Esophagus squamous epithelium (tissue), 5 donors: Measurements from ENCODE around the gene PCSK9. TPM values are rescaled to one million over a fixed set of nuclear protein-coding genes. Genes with fewer than 3 reads are reported as not detected.

ENCODE experiments used
- DNase-seq: peaks from one replicate; lab custom pipeline; 2025; lab: John Stamatoyannopoulos, UW
- H3K27ac ChIP-seq, 4 donors: fragments of 200-600 bp; sonication (generic); one replicate each; pipeline ENCODE4 v1.5.1; 2016 to 2019; ENCODE audit warnings: mild to moderate bottlenecking in 1 of 4
- H3K27me3 ChIP-seq, 4 donors: fragments of 200-600 bp; sonication (generic); 1 replicate in 3 of 4; 2 replicates in 1 of 4; pipeline versions ENCODE4 v1.5.1 to v1.6.0; 2017 to 2021; ENCODE audit warnings: antibody characterized with exemption in 1 of 4
- H3K36me3 ChIP-seq, 3 donors: fragments of 200-600 bp; sonication (generic); one replicate each; pipeline ENCODE4 v1.5.1; 2016 to 2019
- H3K4me1 ChIP-seq, 3 donors: fragments of 200-600 bp; sonication (generic); one replicate each; pipeline ENCODE4 v1.5.1; 2017 to 2019
- H3K4me3 ChIP-seq, 4 donors: fragments of 200-600 bp; sonication (generic); 1 replicate in 3 of 4; 2 replicates in 1 of 4; pipeline ENCODE4 v1.5.1; 2016 to 2019; ENCODE audit warnings: mild to moderate bottlenecking in 2 of 4, moderate library complexity in 1 of 4
- H3K9me3 ChIP-seq, 3 donors: fragments of 200-600 bp; sonication (generic); one replicate each; pipeline ENCODE4 v1.5.1; 2016 to 2019
- POLR2A ChIP-seq, 4 donors: fragments of 450-650 bp; IDR thresholded peaks; one replicate each; pipeline ENCODE4 v1.6.1; 2017; ENCODE audit warnings: antibody characterized with exemption in 4 of 4, mild to moderate bottlenecking in 4 of 4, moderate library complexity in 3 of 4
- WGBS, 2 donors: methylation state at CpG; one replicate each; pipeline ENCODE4 v1.1.5; 2018; 5-methylcytosine and 5-hydroxymethylcytosine counted together
- intact Hi-C: fragments of 100-400 bp; cut with DNase I; formaldehyde crosslinking; loops from one replicate; pipeline ENCODE4 v1.15.0; 2022
- total RNA-seq, 4 donors: library from RNA; depleted of rRNA; stranded (reverse); fragments of >200 nt; gene quantifications; one replicate each; pipeline ENCODE4 v1.1.0, GENCODE V29; 2016
- TF ChIP-seq, protein P1 (sequence below), 6 experiments: fragments of 450-650 bp in 4 of 6; fragments of 200-600 bp in 2 of 6; sonication (generic) in 2 of 6; IDR thresholded peaks; one replicate each; pipeline ENCODE4 v1.5.1; 2016 to 2019; ENCODE audit warnings: antibody characterized with exemption in 6 of 6, mild to moderate bottlenecking in 4 of 6, moderate library complexity in 4 of 6
- donor health status: DM: yes; HTN: yes; CAD: no.

PCSK9 gene
- total RNA-seq, 4 donors from 2014 or later, result 6.5 to 21.4 (median 7.0) TPM

DNA sequence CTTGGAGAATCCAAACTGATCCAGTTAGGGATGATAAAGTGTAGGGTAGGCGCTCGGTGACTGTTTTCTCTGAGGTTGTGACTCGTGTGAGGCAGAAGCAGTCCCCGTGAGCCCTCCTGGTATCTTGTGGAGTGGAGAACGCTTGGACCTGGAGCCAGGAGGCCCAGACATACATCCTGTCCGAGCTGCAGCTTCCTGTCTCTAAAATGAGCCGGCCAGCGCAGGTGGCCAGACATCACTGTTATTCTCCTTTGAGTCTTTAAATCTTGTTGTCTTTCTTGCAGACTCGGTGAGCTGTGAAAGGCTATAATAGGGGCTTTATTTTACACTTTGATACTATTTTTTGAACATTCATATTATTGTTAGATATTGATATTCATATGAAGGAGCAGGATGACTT lies 12.3 kb downstream of the PCSK9 start:
- Histone ChIP-seq H3K9me3 (no peaks in the 10 kb centered on the region), H3K36me3 (peaks cover 0 to 23% (median 0%) of the 10 kb centered on the region in 3 donors), H3K27me3 (no peaks in the 10 kb centered on the region), H3K4me1 (no peaks in the 10 kb centered on the region), H3K4me3 (no peak overlapping the region), H3K27ac (no peak overlapping the region)
- DNase-seq, result no peak
- intact Hi-C loops, result no loop called here
- 64 to 73% methylated on average over 6 to 9 of the region's 9 CpGs for WGBS, 2 donors
- no peak for TF ChIP-seq POLR2A (IDR thresholded peaks at IDR 0.05)

DNA sequence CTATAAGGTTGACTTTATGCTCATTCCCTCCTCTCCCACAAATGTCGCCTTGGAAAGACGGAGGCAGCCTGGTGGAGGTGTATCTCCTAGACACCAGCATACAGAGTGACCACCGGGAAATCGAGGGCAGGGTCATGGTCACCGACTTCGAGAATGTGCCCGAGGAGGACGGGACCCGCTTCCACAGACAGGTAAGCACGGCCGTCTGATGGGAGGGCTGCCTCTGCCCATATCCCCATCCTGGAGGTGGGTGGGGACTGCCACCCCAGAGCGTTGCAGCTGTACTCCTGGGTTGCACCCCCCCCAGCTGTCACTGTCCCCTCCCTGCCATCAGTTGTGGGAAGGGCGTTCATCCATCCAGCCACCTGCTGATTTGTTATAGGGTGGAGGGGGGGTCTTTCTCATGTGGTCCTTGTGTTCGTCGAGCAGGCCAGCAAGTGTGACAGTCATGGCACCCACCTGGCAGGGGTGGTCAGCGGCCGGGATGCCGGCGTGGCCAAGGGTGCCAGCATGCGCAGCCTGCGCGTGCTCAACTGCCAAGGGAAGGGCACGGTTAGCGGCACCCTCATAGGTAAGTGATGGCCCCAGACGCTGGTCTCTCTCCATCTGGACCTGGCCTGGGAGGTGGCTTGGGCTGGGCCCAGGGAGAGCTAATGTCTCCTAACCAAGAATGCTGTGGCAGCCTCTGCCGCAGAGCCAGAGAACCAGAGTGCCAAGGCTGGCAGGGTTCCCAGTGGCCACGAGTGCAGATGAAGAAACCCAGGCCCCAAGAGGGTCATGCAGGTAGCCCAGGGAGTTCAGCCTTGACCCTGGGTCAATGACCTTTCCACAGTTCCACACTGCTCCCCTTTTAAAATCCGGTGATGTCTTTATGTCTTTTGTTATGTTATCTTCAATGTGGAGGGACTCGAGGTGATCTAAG lies 13.1 kb downstream of the PCSK9 start:
- Histone ChIP-seq H3K4me3 (no peak overlapping the region), H3K27me3 (no peaks in the 10 kb centered on the region), H3K4me1 (no peaks in the 10 kb centered on the region), H3K27ac (no peak overlapping the region), H3K36me3 (peaks cover 0 to 19% (median 0%) of the 10 kb centered on the region in 3 donors), H3K9me3 (no peaks in the 10 kb centered on the region)
- TF ChIP-seq POLR2A (IDR thresholded peaks at IDR 0.05), result no peak
- TF ChIP-seq, protein P1, sequence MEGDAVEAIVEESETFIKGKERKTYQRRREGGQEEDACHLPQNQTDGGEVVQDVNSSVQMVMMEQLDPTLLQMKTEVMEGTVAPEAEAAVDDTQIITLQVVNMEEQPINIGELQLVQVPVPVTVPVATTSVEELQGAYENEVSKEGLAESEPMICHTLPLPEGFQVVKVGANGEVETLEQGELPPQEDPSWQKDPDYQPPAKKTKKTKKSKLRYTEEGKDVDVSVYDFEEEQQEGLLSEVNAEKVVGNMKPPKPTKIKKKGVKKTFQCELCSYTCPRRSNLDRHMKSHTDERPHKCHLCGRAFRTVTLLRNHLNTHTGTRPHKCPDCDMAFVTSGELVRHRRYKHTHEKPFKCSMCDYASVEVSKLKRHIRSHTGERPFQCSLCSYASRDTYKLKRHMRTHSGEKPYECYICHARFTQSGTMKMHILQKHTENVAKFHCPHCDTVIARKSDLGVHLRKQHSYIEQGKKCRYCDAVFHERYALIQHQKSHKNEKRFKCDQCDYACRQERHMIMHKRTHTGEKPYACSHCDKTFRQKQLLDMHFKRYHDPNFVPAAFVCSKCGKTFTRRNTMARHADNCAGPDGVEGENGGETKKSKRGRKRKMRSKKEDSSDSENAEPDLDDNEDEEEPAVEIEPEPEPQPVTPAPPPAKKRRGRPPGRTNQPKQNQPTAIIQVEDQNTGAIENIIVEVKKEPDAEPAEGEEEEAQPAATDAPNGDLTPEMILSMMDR (IDR thresholded peaks at IDR 0.05), result no peak
- 81 to 89% methylated on average over 12 to 14 of the region's 29 CpGs for WGBS, 2 donors
- no peak for DNase-seq
- intact Hi-C loops, result no loop called here

DNA sequence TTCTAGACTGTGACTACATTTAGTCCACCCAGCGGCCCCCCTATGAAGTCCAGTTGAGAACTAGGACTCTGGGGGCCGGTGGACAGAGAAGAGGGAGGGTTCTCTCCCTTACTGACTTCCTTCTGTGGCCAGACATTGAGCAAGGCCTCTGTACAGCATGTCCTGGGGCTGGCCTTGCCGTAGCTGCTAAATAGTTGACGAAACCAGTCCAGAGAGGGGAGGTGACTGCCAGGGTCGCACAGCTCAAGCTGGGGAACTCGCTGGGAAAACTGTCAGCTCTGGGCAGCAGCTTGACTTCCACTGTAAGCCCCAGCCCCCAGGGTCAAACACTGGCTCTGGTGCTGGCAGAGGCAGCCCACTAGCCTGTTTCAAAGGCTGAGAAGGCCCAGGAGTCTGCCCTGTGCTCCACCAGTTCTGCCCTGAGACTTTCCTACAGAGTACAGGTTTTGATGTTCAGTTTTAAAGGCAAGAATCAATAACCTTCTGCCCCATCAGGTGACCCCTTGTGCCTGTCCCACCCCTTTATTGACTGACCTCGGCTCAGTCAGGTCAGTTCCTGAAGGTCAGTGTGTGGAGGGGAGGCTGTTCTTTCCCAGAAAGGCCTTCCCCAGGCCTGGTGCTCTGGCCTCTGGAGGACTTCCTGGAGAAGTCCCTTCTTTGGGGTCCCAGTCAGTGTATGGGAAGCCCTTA lies 14.1 kb downstream of the PCSK9 start:
- Histone ChIP-seq H3K4me3 (no peak overlapping the region), H3K9me3 (no peaks in the 10 kb centered on the region), H3K36me3 (peaks cover 0 to 22% (median 0%) of the 10 kb centered on the region in 3 donors), H3K4me1 (no peaks in the 10 kb centered on the region), H3K27me3 (no peaks in the 10 kb centered on the region), H3K27ac (no peak overlapping the region)
- no peak for DNase-seq
- TF ChIP-seq, protein P1 (IDR thresholded peaks at IDR 0.05), result no peak
- no peak for TF ChIP-seq POLR2A (IDR thresholded peaks at IDR 0.05)
- WGBS, 2 donors, result 57 to 70% methylated on average over 2 to 3 of the region's 7 CpGs
- intact Hi-C loops, result no loop called here

DNA sequence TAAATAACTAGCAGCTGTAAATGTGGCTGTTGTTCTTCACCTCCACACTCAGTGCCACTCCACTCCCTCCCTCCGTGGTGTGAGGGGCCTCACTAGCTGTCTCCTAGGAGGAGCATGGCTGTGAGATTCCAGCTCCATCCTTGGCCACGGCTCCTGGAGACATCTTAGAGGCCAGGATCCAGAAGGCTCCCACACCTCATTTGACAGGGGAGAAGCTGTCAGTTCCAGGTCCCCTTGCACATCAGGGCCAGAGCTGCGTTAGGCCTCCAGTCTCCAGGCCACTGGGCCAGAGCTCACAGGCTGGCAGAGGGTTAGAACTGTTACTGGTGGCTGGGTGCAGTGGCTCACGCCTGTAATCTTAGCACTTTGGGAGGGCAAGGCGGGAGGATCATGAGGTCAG lies 15.0 kb downstream of the PCSK9 start:
- intact Hi-C loops, result no loop called here
- Histone ChIP-seq H3K4me1 (no peaks in the 10 kb centered on the region), H3K4me3 (no peak overlapping the region), H3K27me3 (no peaks in the 10 kb centered on the region), H3K36me3 (peaks cover 0 to 24% (median 0%) of the 10 kb centered on the region in 3 donors), H3K27ac (no peak overlapping the region), H3K9me3 (no peaks in the 10 kb centered on the region)
- no peak for DNase-seq
- WGBS, 2 donors, result 84 to 100% methylated on average over 1 to 3 of the region's 5 CpGs
- no peak for TF ChIP-seq POLR2A (IDR thresholded peaks at IDR 0.05)
- TF ChIP-seq, protein P1 (IDR thresholded peaks at IDR 0.05), result no peak

DNA sequence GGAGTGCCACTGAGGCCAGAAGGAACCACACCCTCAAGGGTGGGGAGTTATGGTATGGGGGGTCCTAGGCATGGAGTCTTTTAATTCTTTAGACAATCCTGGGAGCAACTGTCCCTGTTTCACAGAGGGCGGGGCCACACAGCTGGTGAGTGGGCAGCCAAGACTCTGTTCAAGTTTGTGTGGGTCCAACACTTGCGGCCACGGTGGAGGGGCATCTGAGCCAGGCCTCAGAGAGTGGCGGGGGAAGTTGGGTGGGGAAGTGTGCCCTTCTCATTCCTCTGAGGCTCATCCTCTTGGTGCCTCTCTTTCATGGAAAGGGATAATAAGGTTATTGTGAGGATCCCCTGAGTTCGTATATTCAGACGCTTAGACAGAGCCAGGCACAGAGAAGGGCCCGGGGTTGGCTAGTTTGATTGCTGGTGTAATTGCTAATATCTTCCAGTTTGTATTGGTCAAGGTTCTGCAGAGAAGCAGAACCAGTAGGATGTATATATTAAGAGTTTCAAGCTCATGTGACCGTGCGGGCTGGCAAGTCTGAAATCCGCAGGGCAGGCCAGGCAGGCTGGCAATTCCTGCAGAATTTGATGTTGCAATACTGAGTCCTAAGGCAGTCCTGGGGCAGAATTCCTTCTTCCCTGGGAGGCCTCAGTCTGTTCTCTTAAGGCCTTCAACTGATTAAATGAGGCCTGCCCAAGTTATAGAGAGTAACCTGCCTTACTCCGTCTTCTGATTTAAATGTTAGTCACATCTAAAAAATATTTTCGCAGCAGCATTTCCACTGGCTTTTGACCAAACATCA lies 15.9 kb downstream of the PCSK9 start:
- H3K4me3 ChIP-seq, result no peak overlapping the region
- H3K27ac ChIP-seq, result no peak overlapping the region
- no peak for TF ChIP-seq POLR2A (IDR thresholded peaks at IDR 0.05)
- peaks cover 0 to 4% (median 0%) of the 10 kb centered on the region in 3 donors for H3K4me1 ChIP-seq
- peaks cover 0 to 24% (median 0%) of the 10 kb centered on the region in 3 donors for H3K36me3 ChIP-seq
- WGBS, 2 donors, result 77 to 87% methylated on average over 9 to 12 of the region's 12 CpGs
- no peaks in the 10 kb centered on the region for H3K27me3 ChIP-seq
- no peaks in the 10 kb centered on the region for H3K9me3 ChIP-seq
- intact Hi-C loops, result no loop called here
- no peak for DNase-seq
